VCaP (cell line): Measurements from ENCODE around the gene WASF2.

ENCODE experiments used
- H3K27ac ChIP-seq: fragments of 450-650 bp; 2 replicates; pipeline ENCODE4 v1.5.1; 2017
- TF ChIP-seq, protein P1 (sequence below): fragments of 450-650 bp; conservative IDR thresholded peaks from 2 replicates; pipeline ENCODE4 v1.5.1; 2017; ENCODE audit warnings: mild to moderate bottlenecking, moderate library complexity

Gene WASF2

DNA sequence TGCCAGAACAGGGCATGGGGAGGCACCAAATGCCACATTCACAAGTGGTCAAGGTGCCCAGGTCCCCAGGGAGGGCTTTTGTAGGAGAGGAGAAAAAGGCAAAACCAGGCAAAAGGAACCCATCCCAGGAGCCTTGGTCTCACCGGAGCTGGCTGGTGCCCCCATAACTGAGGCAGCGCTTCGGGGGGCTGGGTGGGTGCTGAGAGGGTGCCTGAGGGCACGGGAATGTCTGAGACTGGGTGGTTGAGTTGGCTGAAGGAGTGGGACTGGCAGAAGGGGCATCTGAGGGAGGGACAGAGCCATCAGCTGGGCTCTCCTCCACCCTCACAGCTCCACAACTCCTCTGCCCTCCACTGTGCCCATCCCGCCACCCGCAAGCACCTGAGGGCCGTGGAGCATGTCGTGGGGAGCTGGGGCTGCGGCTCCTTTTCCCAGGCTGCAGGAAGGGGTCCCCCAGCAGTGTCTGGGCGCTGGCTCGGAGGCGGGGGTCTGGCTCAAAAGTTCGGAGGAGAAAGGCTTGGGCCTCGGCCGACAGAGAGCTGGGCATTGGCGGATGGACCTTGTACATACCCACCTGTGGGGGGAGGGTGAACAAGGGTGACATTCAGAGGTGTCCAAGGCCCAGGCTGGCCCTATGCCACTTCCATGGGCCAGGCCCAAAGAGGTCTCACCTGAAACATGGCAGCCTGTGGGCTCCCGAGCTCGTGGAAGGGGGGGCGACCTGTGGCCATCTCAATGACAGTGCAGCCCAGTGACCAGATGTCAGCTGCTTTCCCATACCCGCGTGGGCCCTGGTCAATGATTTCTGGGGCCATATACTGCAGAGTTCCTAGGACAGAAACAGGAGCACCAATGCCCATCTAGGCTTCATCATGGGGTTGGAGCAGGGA, 131.7 kb downstream of the WASF2 start:
- no peak overlapping the region for H3K27ac ChIP-seq
- TF ChIP-seq, protein P1, sequence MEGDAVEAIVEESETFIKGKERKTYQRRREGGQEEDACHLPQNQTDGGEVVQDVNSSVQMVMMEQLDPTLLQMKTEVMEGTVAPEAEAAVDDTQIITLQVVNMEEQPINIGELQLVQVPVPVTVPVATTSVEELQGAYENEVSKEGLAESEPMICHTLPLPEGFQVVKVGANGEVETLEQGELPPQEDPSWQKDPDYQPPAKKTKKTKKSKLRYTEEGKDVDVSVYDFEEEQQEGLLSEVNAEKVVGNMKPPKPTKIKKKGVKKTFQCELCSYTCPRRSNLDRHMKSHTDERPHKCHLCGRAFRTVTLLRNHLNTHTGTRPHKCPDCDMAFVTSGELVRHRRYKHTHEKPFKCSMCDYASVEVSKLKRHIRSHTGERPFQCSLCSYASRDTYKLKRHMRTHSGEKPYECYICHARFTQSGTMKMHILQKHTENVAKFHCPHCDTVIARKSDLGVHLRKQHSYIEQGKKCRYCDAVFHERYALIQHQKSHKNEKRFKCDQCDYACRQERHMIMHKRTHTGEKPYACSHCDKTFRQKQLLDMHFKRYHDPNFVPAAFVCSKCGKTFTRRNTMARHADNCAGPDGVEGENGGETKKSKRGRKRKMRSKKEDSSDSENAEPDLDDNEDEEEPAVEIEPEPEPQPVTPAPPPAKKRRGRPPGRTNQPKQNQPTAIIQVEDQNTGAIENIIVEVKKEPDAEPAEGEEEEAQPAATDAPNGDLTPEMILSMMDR, result no peak

DNA sequence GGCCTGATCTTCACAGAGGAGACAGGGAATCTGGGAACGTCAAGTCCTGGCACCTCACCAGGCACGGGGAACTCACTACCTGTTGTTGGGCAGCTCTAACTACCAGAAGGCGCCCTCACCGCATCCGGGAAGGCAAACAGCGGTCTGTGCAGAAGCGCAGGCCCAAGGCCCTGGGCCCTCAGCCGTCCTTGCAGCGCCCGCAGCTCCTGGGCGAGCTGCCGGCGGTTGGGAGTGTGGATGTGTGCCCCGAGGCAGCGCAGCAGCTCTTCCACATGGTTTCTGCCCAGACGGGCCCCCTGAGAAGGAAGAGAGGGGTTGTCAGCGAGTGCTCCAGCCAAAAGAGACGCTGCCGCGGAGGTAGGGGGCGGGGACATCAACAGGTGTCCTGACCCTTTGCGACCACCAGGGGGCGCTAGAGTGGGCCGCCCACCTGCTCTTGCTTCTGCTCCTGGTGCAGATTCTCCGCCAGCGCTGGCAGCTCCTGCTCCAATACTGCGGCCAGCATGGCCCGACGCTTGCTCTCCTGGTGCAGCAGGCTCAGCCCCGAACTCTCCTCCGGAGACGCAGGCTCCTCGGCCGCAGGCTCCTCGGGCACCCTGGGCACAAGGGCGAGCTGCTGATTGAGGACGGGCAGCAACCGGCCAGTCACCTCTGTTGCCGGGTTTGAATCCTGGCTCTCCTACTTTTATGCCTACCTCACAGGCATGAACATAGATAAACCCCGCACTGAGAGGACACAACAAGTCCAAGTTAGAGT, 132.5 kb downstream of the WASF2 start:
- TF ChIP-seq, protein P1, result peak; percentile 77
- no peak overlapping the region for H3K27ac ChIP-seq

DNA sequence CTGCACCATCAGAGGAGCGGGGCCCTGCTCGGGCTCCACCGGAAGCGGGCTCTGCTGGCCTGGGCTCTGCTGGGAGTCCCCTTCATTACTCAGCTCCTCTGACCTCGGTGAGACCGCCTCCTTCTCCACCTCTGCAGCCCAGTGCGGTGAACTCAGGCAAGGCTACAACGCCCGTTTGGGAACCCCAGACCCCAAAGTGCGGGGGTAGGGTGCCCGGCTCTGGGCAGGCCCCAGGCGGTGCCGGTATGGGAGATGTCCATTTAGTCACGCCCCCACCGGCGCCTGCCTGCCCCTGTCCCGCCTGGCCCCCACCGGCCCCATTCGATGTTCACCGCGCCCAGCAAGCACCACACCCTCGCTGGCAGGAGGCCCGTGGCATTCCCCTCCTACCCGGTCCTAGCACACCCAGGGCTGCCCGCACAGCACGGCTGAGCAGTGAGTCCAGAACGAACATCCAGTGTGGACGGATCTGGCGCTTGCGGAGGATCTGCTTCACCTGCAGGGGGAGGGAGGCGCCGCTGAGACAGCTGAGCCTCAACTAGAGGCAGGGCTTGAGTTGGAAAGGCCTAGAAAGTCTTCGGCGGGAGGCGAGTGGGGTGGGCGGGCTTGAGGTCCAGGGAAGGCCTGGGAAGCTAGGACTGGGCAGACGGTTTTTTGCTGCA, 133.2 kb downstream of the WASF2 start:
- TF ChIP-seq, protein P1, result no peak
- no peak overlapping the region for H3K27ac ChIP-seq

DNA sequence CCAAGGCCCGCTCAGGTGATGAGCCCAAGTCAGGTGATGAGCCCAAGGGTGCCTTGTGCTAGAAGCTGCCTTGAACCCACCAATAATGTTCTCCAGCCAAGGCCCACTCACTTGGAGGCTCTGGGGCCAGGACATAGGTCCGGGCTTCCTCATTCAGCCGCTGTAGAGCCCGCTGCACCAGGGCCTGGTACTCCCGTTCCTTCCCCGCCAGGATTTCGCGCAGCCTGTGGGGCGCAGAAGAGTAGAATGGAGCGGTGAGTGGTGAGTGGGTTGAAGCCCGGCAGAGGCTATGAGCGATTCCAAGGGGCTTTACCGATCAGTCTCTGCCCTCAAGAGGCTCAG, 133.7 kb downstream of the WASF2 start:
- H3K27ac ChIP-seq, result no peak overlapping the region
- TF ChIP-seq, protein P1, result no peak

DNA sequence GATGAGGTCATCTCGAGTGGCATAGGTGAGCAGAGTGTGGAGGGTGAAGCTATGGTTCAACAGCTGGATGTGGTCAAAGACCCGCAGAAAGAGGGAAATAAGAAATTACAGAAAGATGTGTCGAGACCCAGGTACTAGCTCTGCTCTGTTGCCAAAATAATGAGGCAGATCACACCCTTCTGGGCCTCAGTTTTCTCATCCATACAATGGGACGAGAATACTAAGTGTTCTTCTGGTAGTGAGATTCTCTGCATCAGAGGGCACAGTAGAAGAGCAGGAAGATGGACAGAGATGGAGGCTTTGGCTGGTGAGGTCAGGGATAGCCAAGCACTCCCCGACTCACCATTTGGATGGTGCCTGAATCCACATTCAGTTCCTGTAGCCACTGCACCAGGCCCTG, 134.3 kb downstream of the WASF2 start:
- no peak overlapping the region for H3K27ac ChIP-seq
- TF ChIP-seq, protein P1, result no peak
